Stimulated activated CD4-positive, alpha-beta T cell treated with anti-CD3 and anti-CD28 coated beads, Interleukin-1b, Interleukin-23, amount 100 ng/mL, for 1 hour (primary cell): Measurements from ENCODE around the gene PSMD13.

Experiments
- DNase-seq, 2 donors: peaks; one replicate each; pipeline ENCODE4 v3.0.0-alpha.2; 2020; ENCODE audit warnings: low read depth in 2 of 2

PSMD13 gene

DNA sequence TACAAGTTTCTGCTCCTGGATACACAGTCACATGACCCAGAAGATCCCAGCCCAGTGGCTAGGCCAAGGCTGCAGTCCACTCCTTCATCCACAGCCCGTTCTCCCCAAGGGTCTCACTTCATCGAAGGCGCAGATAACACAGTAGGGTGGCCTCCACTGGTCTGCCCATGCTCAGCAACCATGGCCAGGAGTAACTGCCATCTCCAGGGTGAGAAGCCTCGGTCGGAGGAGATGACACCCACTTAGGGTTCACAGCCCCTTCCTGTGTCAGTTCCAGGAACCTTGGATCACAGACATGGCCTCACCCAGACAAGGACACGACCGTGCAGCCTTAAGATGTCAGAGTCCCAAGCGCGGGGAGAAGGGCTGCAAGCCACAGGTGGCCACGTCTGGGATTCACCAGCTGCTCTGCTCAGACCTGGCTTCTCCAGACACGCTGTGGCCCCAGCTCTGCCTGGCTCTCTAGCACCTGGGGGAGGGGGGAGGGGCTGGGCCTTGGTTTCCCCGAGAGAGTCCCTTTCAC, 32.1 kb upstream of the PSMD13 start:
- no peak for DNase-seq

DNA sequence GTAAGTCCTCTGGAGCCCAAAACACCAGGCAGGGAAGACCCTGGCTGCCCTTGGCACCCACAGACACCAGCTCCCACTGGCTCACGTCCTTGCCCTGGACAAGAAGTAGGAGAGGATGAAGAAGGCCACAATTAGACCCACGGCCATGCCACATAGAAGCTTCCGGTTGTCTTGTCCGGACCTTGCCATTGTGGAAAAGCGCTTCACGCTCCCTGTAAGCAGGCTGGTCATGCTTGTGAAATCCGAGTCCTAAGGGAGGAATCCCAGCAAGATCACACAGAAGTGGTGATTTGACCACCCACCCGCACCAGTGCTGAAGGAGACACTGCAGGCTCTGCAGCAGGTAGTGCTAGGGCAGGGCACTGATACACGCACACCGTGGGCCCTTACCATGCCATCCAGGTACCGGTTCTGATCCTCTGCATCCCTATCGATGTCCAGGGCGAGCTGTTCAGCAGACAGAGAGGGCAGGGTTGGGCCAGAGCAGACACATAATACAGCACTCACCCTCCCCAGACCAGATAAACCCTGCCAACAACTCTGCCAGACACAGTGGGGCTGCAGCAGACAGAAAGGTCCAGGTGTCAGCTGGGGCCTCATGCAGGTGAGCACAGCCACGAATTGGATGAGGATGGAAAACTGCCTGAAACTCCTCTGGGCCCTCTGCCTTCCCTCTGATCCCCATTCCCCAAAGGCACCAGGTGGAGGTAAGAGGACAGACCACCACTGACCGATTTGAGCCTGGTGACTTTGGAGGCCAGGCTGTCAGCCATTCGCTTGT, 31.4 kb upstream of the PSMD13 start:
- no peak for DNase-seq

GRCh38 chr11:206002-206384, 30.8 kb upstream of the PSMD13 start:
- DNase-seq: no peak

DNA sequence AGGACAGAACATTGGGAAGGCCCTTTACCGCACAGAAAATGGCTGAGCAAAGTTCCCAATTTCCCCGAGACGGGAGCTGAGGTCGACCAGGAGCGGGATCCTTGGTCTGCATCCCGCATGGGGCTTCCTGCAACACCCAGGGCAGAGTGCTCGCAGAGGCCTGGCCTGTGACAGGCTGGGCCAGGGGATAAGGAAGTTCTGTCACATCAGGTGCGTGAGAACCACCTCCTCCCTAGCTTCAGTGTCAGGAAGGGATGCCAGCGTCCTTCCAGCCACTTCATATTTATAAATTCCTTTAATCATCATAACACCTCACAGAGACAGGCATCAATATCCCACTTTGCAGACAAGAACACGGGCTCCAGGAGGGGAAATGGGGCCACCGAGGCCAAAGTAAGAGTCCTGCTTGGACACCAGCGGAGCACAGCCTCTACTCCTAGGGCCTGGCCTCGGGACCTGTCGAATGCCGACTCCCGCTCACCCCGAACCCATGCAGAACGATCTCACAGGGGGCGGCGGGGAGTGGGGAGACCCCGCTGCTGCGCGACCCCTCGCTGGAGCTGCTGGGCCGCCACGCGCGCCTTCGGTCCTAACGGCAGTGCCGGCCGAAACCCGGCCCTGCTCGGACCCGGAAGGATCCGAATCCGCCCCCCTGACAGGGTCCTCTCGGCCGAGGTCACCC, 30.1 kb upstream of the PSMD13 start:
- no peak for DNase-seq

DNA sequence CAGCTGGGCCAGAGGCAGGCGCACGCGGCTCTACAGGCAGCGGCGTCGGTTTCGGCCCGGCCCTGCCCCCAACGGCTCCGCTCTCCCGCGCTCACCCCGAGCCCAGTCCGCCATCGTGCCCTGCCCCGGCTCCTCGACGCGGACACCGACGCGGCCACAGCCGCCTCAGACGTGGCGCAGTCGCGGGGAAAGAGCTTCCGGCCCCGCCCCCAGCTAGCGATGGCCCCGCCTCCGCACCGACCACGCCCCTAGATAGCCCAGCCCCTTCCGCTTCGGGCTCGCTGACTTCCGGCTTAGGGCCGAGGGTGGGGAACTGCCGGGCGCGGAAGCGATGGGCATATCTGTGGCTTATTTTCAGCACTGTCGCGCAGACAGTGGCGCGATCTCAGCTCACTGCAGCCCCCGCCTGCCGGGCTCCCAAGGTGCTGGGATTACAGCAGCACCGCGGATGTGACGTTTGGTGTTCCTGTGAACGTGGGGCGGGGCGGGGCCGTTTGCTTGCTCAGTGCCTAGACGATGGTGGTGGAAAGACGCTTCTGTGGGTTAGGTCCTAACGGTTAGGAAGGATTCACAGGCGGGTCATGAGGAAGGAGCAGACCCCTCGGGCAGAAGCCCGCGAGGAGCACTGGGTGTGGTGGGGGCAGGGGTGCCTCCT, 29.4 kb upstream of the PSMD13 start, which contains the start of the genes BET1L and RIC8A:
BET1L (minus strand) TSS at position 192 of the 655 bp plus-strand sequence; CDS start at position 114, 78 bp downstream.
RIC8A (plus strand) TSS at position 501 of the 655 bp plus-strand sequence. CDS start 1,147 bp downstream, outside the sequence.
- DNase-seq: peak; percentile 92 to 95

GRCh38 chr11:207863-208180, 29.0 kb upstream of the PSMD13 start:
- DNase-seq: no peak

DNA sequence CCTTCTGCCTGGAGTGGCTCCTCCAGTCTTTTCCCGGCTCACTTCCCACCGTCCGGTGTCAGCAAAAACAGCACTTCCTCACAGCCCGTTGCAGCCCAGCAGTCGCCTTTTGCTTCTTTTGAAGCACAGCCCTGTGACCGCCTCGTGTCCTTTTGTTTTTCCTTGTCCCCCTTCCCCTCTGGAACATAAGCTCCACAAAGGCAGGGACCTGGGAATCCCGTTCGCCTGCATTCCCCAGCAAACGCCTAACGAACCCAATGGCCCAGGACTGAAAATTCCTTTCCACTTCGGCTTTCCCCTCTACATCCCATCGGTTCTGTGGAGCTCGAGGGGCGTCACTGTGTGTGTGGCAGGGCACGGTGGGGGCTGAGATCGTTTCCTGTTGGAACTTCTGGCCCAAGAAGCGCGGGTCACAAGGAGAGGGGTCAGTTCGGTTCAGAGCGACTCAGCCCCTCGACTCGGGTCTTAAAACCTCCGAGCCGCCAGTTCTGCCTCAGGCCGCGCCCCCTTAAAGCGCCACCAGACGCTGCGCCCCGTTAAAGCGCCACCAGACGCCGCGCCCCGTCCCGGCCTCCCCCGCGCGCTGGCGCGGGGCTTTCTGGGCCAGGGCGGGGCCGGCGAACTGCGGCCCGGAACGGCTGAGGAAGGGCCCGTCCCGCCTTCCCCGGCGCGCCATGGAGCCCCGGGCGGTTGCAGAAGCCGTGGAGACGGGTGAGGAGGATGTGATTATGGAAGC, 28.4 kb upstream of the PSMD13 start:
- DNase-seq: peak; percentile 54 to 62

DNA sequence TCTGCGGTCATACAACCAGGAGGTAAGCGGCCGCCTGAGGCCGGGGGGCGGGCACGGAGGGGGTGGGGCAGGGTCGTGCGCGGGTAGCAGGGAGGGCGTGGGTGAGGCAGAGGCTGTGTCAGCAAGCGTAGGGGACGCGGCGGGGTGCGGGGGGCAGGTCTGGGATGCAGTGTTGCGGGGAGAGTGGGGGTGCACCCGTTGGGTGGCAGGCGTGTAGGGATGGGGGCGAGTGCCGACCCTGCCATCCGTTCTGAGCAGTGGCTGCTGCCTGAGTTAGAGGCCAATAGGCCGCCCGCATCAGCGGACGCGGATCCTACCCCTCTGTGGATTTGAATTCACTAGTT, 27.9 kb upstream of the PSMD13 start:
- DNase-seq: no peak

- no peak for DNase-seq
These were observed 27.3 kb upstream of the PSMD13 start for GRCh38 chr11:209275-210121.

DNA sequence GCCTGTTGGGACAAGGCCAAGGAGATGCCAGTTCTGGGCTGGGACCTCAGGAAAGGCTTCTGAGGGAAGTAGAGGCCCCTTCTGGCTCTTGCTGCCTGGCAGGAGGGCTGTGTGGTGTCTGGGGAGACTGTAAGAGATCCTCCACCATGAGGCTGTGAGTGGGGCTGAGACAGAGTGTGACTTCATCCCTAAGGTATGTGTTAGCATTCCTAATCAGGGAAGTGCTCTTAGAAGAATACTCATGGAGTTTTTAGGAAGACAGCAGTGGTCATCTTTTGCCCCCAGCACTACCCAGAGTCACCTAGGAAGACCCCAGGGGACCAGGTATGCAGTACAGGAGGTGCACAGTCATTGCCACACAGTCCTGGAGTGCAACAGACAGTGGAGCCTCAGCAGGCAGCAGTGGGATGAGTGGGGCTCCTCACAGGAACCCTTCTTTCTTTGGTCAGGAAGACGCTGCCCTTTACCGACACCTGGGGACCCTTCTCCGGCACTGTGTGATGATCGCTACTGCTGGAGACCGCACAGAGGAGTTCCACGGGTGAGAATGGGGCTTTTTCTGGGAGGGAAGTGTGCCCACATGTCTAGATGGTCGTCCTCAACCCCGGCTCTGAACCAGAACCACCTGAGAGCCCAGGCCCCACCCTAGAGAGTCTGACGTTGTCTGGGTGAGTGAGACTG, 26.5 kb upstream of the PSMD13 start:
- DNase-seq: no peak

- no peak for DNase-seq
These were observed 26.0 kb upstream of the PSMD13 start for GRCh38 chr11:210803-211180.

DNA sequence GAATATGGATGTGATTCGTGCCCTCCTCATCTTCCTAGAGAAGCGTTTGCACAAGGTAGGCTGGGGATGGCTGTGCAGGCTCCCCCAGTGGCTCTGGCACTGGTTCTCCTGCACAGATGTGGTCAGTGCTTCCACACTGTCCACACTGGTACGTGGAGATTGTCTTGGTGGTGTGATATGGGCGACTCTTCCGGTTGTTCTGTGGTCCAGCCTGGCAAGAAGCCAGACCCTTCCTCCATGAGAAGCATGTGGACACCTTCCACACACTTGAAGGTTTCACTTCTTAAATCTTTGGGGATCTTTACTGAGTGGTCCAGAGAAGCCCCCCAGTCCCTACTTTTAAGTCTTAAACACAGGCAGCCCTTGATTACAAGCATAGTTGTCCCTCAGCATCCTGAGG, 25.5 kb upstream of the PSMD13 start:
- DNase-seq: no peak

DNA sequence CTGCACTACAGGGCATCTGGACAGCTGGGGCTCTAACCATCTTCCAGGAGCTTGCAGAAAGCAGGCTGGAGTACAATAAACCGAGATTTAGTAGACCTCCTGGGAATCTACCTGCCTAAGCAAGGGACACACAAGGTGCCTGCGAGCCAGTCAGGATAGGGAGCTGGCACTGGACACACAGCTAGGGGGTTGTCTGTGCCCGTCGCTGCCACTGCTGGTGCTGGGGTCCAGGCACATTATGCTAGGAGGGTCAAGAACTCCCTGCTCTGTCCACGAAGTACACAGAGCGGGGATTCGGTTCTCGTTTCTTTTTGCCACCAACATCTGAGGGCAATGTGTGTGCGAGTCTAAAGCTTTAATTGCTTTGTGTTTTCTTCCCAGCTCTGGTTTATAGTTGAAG, 25.0 kb upstream of the PSMD13 start:
- no peak for DNase-seq

GRCh38 chr11:212150-213100, 24.4 kb upstream of the PSMD13 start:
- no peak for DNase-seq

DNA sequence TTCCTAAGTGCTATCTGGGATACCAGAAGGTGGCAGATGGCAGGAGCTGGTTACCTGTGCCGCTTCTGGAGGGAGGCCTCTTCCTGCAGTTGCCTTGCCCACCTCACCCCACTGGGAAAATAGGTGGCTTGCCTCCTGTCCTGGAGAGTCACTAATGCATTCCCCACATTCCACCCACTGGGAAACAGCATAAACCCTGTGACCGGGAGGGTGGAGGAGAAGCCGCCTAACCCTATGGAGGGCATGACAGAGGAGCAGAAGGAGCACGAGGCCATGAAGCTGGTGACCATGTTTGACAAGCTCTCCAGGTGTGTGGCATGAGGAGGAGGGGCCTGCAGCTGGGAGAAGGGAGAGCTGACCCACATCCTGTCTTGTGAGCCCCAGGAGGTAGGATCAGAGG, 23.7 kb upstream of the PSMD13 start:
- no peak for DNase-seq

- no peak for DNase-seq
These were observed 22.7 kb upstream of the PSMD13 start for GRCh38 chr11:214083-214482.

GRCh38 chr11:215581-216037, 21.2 kb upstream of the PSMD13 start:
- no peak for DNase-seq

DNA sequence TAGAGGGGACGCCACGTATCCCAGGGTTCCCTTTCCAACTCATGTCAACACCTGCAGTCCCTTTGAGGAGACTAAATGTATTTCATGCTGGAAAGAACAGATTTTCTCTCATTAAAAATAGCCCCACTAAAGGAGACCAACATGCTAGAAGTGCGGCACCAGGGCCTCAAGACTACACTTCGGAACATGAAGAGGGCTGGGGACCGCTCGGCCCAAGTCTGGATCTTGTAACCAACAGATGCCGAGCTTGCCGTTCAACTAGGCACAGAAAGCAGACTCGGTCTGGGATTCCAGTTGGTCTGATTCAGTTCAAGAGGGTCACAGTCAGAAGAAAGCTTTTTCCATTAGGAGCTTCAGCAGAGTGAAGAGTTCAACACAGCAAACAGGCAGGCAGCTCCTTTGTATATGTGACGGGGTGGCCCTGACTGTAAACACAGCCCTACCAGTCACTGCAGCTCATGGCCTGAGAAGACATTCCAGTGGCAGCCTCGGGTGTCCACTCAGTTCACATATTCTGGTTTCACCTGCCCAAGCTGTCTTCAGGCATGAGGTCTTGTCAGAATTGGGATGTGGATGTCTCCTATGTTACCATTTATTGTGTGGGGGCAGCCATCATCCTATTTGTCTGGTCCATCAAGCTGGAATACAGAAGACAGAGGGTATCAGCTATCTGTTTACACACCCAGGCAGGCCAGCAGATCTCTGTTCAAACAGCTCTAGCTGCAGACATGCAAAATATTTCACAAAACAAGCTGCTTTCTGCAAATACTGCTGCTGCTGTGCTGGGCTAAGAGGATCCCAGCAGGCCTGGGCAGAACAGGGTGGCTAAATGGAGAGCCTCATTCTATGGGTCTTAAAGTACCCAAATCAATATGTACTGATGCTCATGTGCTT, 20.4 kb upstream of the PSMD13 start:
- DNase-seq: no peak
